Ascending aorta (tissue), 2 donors: ENCODE results near the gene PAPLN. TPM values are rescaled to one million over a fixed set of nuclear protein-coding genes. Genes with fewer than 3 reads are reported as not detected.

Experiments
- DNase-seq, 2 donors: peaks; one replicate each; pipeline ENCODE4 v3.0.0-alpha.2; 2019; ENCODE audit warnings: low spot score in 2 of 2
- H3K27ac ChIP-seq, 2 donors: fragments of 200-600 bp; sonication (generic); one replicate each; pipeline ENCODE4 v1.5.1; 2016 to 2017; ENCODE audit warnings: mild to moderate bottlenecking in 1 of 2
- H3K27me3 ChIP-seq: fragments of 200-600 bp; sonication (generic); one replicate; pipeline ENCODE4 v1.5.1; 2017
- H3K36me3 ChIP-seq, 2 donors: fragments of 200-600 bp; sonication (generic); one replicate each; pipeline ENCODE4 v1.5.1; 2016
- H3K4me1 ChIP-seq, 2 donors: fragments of 200-600 bp; sonication (generic); one replicate each; pipeline ENCODE4 v1.5.1; 2016 to 2017; ENCODE audit warnings: mild to moderate bottlenecking in 1 of 2
- H3K4me3 ChIP-seq, 2 donors: fragments of 200-600 bp; sonication (generic); one replicate each; pipeline ENCODE4 v1.5.1; 2016 to 2017; ENCODE audit warnings: mild to moderate bottlenecking in 1 of 2
- H3K9me3 ChIP-seq, 2 donors: fragments of 200-600 bp; sonication (generic); one replicate each; pipeline ENCODE4 v1.5.1; 2016
- intact Hi-C: fragments of 100-400 bp; cut with DNase I; formaldehyde crosslinking; loops from one replicate; pipeline ENCODE4 v1.15.1; 2023
- total RNA-seq: library from RNA; depleted of rRNA; stranded (reverse); fragments of >200 nt; gene quantifications from one replicate; pipeline ENCODE4 v1.1.0, GENCODE V29; 2016
- TF ChIP-seq, protein P1 (sequence below), 3 experiments: fragments of 200-600 bp in 2 of 3; fragments of 450-650 bp in 1 of 3; sonication (generic) in 2 of 3; IDR thresholded peaks; one replicate each; pipeline ENCODE4 v1.5.1; 2016 to 2019; ENCODE audit warnings: antibody characterized with exemption in 3 of 3, mild to moderate bottlenecking in 1 of 3, moderate library complexity in 1 of 3

Gene PAPLN
- total RNA-seq, 1 donor from 2014 or later, result 4.9 TPM

DNA sequence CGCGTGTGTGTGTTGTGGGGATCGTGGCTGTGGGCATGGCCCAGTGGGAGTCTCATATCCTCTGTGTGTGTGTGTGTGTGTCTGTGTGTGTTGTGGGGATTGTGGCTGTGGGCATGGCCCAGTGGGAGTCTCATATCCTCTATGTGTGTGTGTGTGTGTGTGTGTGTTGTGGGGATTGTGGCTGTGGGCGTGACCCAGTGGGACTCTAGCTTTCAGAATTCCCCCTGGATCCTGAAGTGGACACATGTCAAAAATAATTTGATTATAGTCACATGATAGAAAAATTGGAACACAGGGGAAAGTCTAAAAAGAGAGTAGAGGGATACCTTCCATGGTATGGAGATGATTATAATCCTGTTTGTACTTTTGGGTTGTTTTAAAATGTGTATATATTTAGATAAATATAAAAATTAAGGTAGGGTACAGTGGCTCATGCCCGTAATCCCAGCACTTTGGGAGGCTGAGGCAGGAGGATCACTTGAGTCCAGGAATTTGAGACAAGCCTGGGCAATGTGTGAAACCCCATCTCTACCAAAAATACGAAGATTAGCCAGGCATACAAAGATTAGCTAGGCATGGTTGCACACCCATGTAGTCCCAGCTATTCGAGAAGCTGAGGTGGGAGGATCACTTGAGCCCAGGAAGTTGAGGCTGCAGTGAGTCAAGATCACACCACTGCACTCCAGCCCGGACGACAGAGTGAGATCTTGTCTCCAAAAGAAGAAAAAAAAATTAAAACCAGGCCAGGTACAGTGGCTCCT is 11.0 kb downstream of the PAPLN start:
- DNase-seq, result no peak
- Histone ChIP-seq H3K27me3 (no peaks in the 10 kb centered on the region), H3K9me3 (no peaks in the 10 kb centered on the region), H3K27ac (no peak overlapping the region), H3K36me3 (no peaks in the 10 kb centered on the region), H3K4me1 (peaks cover 0 to 3% of the 10 kb centered on the region in 2 donors), H3K4me3 (no peak overlapping the region)
- intact Hi-C loops, result no loop called here
- TF ChIP-seq, protein P1, sequence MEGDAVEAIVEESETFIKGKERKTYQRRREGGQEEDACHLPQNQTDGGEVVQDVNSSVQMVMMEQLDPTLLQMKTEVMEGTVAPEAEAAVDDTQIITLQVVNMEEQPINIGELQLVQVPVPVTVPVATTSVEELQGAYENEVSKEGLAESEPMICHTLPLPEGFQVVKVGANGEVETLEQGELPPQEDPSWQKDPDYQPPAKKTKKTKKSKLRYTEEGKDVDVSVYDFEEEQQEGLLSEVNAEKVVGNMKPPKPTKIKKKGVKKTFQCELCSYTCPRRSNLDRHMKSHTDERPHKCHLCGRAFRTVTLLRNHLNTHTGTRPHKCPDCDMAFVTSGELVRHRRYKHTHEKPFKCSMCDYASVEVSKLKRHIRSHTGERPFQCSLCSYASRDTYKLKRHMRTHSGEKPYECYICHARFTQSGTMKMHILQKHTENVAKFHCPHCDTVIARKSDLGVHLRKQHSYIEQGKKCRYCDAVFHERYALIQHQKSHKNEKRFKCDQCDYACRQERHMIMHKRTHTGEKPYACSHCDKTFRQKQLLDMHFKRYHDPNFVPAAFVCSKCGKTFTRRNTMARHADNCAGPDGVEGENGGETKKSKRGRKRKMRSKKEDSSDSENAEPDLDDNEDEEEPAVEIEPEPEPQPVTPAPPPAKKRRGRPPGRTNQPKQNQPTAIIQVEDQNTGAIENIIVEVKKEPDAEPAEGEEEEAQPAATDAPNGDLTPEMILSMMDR (IDR thresholded peaks at IDR 0.05), result no peak

- Histone ChIP-seq H3K36me3 (no peaks in the 10 kb centered on the region), H3K27me3 (no peaks in the 10 kb centered on the region), H3K9me3 (no peaks in the 10 kb centered on the region), H3K27ac (no peak overlapping the region), H3K4me1 (peaks cover 0 to 3% of the 10 kb centered on the region in 2 donors), H3K4me3 (no peak overlapping the region)
- TF ChIP-seq, protein P1 (IDR thresholded peaks at IDR 0.05), result no peak
- intact Hi-C loops, result no loop called here
- DNase-seq, result no peak
These were observed 11.8 kb downstream of the PAPLN start for GRCh38 chr14:73249108-73249507.

DNA sequence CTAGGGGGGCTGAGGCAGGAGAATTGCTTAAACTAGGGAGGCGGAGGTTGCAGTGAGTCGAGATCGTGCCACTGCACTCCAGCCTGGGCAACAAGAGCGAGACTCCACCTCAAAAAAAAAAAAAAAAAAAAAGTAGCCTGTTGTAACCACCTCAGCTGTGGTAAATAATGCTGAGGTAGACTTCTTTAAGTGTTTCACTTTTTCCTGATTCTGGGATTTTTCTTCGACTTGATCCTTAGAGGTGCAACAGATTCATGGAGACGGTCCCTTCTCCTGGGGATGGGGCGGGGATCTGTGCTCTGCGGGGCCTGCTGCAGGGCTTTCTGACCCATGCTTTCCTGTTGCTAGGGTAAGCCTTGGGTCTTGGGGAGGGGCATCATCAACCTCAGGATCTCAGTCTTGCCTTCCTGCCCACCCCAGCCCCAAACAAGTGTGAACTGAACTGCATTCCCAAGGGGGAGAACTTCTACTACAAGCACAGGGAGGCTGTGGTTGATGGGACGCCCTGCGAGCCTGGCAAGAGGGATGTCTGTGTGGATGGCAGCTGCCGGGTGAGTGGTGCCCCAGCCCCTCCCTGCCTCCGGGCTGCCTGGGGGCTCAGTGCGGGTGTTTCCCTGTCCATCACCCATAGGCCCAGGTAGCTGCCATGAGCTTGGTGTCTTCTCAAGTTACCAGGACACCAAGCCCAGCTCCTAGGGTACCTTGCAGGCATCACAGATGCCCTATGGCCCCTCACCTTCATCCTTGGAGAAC is 12.4 kb downstream of the PAPLN start:
- Histone ChIP-seq H3K9me3 (no peaks in the 10 kb centered on the region), H3K4me1 (peaks cover 0 to 3% of the 10 kb centered on the region in 2 donors), H3K4me3 (no peak overlapping the region), H3K27ac (no peak overlapping the region), H3K27me3 (no peaks in the 10 kb centered on the region), H3K36me3 (no peaks in the 10 kb centered on the region)
- intact Hi-C loops, result no loop called here
- TF ChIP-seq, protein P1 (IDR thresholded peaks at IDR 0.05), result no peak
- no peak for DNase-seq

DNA sequence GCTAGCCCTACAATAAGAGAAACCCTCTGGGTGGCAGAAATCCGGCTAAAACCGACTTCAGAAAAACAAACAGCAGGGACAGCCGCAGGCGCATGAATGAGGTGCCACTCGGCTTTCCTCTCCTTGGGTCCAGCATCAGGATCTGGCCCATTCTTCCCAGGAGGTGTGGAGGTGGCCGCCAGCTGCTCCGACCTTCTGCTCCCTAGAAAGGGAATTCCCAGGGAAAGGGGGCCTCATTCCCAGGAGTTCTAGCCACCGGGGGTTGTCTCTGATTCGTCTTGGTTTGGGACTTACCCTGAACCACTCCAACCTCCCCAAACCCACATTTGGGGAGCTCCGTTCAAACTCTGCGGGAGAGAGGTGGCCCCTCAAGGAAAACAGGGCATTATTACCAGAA is 13.0 kb downstream of the PAPLN start:
- H3K4me1 ChIP-seq, result peaks cover 0 to 3% of the 10 kb centered on the region in 2 donors
- no peak for DNase-seq
- no peaks in the 10 kb centered on the region for H3K9me3 ChIP-seq
- H3K36me3 ChIP-seq, result no peaks in the 10 kb centered on the region
- intact Hi-C loops, result no loop called here
- TF ChIP-seq, protein P1 (IDR thresholded peaks at IDR 0.05), result no peak
- H3K27me3 ChIP-seq, result no peaks in the 10 kb centered on the region
- no peak overlapping the region for H3K4me3 ChIP-seq
- H3K27ac ChIP-seq, result no peak overlapping the region

- H3K4me1 ChIP-seq, result peaks cover 0 to 3% of the 10 kb centered on the region in 2 donors
- no peak for DNase-seq
These were observed 13.6 kb downstream of the PAPLN start for GRCh38 chr14:73250781-73251500.

More at GRCh38 chr14:73250781-73251500, 13.6 kb downstream of the PAPLN start:
- Histone ChIP-seq H3K9me3 (no peaks in the 10 kb centered on the region), H3K4me3 (no peak overlapping the region), H3K36me3 (no peaks in the 10 kb centered on the region), H3K27me3 (no peaks in the 10 kb centered on the region), H3K27ac (no peak overlapping the region)
- TF ChIP-seq, protein P1 (IDR thresholded peaks at IDR 0.05), result no peak
- intact Hi-C loops, result no loop called here
